GM21576 (cell line): ENCODE data around the gene TYW1.
"Not testable (repeated sequence)": the region's sequence is repeated elsewhere in the genome, so short reads cannot be mapped to it uniquely, and the experiment has no call there.

Experiments
- ATAC-seq: cut with Tn5 transposase; IDR thresholded peaks from one replicate; pipeline ENCODE4 v1.9.1; 2021; ENCODE audit warnings: mild to moderate bottlenecking, moderate library complexity; ENCODE audit not compliant: unreplicated experiment

TYW1 gene

DNA sequence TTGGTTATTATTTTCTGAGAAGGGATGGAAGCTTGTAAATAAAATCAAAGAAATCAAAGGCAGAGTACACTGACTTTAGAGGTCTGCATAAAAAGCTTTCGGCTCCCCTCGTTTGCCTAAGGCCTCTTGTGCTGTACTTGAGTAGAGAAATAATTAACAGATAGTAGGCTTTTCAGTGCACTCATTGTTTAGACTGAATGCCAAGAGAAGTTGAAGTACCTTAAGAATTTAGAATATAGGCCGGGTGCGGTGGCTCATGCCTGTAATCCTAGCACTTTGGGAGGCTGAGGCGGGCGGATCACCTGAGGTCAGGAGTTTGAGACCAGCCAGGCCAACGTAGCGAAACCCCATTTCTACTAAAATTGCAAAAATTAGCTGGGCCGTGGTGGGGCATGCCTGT, 232.4 kb downstream of the TYW1 start:
- ATAC-seq = not testable (repeated sequence)

DNA sequence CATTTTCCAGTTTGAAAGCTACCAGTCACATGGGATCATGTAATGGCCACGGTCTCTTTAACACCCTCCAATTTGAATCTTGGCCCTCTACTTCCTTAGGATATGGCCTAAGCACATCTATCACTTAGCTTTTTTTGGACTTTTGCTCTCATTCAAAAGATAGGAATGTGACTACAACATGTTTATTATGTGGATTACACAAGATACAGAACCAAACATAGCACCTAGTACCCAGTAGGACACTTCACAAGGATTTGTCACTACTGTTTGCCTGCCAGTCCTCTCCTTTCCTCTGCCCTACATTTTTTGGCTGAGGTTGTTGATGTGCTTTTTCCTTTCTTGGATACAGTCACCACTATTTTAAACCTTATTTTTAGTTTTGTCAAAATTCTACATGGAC, 233.4 kb downstream of the TYW1 start:
- not testable (repeated sequence) for ATAC-seq

DNA sequence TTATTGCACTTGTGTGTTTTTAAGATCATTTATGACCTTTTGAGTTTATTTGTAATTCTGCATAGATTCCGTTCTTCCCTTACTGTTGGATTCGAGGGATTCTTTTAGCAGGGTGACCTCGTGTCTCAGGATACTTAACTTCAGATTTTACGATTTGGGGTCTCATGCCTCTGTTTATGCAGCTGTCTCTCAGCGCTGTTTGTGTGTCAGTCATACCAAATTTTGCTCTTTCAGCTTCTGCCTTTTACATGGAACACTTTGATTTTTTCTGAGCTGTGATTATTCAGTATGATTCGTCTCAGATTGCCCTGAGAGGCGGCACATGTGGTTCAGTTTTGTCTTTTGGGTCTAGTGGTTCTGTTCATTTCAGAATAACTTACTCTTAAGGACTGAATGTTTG, 236.9 kb downstream of the TYW1 start:
- not testable (repeated sequence) for ATAC-seq

DNA sequence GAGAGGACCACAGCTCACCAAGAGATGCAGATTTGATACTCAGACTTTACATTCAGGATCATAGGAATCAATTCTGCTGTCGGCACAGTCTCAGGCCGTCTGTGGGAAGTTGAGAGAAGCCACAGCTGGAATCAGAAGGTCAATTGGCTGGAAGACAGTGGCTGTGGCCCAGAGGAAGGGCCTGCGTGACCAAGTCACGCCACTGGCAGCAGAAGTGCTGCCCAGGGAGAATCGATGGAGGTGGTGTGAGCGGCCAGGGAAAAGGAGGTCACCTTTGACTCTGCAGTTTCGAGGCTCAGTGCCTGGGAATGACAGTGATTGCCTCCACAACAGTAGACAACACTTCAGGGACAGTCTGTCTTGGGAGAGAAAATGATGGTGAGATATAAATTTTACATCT, 239.6 kb downstream of the TYW1 start:
- not testable (repeated sequence) for ATAC-seq

DNA sequence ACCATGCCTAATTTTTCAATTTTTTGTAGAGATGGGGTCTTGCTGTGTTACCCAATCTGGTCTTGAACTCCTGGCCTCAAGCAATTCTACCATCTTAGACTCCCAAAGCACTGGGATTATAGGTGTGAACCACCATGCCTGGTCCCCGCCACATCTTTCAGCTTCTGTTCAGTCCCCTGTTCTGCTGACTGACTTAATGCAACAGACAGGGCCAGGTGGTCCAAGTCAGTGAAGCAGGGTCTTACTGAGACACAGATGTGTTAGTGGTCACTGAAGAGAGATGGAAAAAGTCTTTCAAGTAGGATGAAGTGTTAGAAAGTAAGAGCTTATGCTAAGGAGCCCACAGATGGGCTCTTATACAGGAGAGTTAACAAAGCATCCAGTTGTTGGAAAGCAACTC, 246.2 kb downstream of the TYW1 start:
- ATAC-seq = not testable (repeated sequence)

DNA sequence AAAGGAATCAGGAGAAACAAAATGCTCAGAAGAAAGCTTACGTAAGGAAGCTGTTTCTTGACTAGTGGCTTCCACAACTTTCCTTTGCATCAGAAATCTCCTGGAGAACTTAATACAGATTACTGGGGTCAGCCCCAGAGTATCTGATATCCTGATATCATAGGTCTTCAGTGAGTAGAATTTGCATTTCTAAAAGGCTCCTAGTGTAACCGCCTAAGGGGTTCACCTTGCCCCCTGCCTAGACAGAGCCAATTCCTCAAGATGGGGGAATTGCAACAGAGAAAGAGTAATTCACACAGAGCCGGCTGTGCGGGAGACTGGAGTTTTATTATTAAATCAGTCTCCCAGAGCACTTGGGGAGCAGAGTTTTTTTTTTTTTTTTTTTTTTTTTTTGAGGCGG, 251.7 kb downstream of the TYW1 start:
- not testable (repeated sequence) for ATAC-seq

DNA sequence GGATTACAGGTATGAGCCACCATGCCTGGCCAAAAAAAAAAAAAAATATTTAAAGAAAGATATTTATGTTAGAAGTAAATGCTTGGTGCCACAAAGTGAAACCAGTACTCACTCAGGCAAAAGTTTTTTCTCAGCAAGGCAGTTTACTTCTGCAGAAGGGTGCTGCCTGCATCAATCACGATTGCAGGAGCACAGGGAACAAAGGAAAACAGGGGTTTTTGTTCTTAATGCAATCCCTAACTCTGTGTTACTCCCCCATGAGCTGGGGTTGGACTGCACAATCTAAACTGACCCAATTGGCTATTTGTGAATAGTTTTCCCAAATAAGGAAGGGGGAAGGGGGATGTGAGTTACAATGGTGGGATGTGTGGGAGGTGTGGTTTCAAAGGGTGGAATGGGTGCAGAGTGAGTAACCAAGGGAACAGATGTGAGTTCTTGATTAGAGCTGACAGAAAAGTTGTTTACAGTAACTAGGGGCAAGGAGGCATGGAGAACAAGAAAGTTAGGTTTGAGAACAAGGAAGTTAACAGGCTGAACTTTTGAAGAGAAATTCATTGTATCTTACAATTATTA, 255.4 kb downstream of the TYW1 start:
- no peak for ATAC-seq

DNA sequence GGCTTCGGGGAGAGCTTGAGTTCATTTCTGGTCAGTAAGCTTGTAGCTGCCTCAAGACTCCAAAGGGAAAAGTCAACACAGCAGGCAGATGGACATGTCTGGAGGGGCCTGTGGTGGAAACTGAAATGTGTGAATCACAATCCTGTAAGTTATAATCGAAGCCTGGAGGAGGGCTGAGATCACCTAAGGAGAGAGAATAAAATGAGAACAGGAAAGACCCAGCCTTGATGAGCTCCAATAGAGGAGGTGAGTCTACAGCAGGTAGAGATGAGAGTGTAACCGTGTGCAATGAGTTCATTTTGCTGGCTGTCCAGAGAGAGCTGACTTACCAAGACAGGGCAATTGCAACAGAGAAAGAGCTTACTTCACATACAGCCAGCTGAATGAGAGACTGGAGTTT, 258.4 kb downstream of the TYW1 start:
- not testable (repeated sequence) for ATAC-seq

DNA sequence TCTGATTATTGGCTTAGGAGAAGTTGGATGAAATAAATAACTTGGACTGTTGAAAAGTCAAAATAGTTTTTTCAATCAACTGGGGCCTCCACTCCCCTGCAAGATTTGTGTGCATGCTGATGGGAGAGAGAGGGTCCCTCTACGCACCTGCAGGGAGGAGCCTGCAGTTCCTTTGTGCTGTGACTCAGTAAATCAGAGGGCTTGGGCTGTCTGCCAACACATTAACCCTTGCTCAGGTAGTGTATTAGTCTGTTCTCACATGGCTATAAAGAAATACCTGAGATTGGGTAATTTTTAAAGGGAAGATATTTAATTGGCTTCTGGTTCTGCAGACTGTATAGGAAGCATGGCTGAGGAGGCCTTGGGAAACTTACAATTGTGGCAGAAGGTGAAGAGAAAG, 261.1 kb downstream of the TYW1 start:
- ATAC-seq = not testable (repeated sequence)

DNA sequence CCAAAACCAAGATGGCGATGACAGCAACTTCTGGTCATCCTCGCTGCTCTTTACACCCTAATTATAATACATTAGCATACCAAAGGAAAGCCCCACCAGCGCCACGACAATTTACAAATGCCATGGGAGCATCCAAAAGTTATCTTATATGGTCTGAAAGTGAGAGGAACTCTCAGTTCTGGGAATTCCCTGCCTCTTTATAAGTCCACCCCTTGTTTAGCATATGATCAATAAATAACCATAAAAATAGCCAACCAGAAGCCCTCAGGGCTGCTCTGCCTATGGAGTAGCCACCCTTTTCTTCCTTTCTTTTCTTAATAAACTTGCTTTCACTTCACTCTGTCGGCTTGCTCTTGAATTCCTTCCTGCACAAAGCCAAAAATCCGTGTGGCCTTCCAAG, 262.7 kb downstream of the TYW1 start:
- not testable (repeated sequence) for ATAC-seq

DNA sequence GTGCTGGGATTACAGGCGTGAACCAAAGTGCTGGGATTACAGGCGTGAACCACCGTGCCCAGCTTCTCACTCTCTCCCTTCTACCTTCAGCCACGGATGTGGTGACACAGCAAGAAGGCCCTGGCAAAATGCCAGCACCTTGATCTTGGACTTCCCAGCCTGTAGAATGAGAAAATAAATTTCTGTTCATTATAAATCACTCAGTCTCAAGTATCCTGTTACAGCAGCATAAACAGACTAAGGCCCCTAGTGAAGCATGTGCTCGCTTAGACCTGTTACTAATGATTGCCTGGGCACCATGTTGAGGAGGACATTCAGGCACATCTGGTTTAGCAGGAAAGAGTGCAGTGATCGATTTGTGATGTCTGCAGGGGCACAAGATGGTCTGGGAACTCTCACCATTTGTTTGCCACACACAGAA, 263.5 kb downstream of the TYW1 start:
- ATAC-seq = not testable (repeated sequence)

DNA sequence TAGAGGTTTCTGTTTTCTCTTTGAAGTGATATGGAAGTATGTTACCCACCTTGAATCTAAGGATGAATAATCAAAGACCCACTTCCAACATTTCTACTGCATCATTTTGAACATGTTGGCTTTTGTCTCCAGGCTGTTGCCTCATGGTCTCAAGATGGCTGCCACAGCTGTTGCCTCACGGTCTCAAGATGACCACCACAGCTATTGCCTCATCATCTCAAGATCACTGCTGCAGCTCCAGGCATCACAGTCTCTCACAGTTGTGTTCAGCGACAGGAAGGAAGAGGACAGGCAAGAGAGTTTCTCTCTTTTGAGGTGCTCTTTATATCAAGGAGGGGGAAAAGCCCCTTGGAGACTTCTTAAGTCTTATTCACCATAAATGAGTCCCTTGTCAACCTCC, 267.4 kb downstream of the TYW1 start:
- not testable (repeated sequence) for ATAC-seq

DNA sequence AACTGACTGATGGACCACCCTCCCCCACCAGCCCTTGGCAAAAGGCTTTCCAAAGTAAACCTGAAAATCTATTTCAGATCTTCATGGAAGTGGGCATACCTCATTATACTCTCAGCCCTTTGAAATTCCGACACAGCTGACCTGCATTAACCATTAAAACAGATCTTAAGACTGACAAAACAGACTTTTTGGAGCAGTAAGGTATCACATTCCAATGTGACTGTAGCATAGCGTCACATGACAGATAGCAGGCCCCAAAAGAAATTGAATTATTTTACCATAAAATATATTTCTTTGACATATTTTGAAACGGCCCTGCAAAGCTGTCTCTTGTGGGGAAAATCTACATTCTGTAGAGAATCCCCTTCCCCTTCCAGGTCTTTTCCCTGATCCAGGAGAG, 269.4 kb downstream of the TYW1 start:
- ATAC-seq = not testable (repeated sequence)

DNA sequence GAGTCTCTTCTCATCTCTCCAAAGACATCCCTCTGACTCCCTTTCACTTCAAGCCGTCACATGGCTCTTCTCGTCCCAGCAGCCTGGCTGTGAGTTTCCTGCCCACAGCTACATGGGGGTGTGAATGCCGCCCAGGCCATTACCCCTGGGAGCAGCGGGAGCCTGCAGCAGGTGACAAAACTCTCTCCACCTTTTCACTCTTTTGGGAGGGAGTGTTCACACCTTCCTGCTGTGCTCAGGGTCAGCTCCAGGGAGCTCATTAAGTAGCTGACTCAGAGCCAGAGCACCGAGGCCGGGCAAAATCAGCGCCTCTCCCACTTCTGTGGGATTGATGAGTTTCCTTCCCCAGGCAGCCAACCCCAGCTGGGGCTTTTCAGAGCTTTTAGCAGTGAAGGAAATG, 271.3 kb downstream of the TYW1 start:
- ATAC-seq = no peak

DNA sequence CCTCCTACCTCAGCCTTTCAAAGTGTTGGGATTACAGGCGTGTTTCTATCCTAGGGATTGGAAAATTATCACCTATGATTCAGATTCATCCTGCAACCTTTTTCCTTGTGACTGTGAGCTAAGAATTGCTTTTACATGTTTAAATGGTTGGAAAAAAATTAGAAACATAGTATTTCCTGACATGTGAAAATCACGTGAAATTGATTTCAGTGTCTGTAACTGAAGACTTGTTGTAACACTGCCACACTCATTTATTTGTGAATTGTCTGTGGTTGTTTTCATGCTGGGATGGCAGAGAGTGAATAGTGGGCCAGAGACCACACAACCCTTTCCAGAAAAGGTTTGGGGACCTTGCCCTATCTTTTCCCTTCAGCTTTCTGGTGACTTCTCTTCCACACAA, 273.3 kb downstream of the TYW1 start:
- not testable (repeated sequence) for ATAC-seq
